Loucy (cell line): ENCODE measurements around the gene CCR1.

Source experiments
- H2AFZ ChIP-seq: fragments of 200-600 bp; sonication (generic); 2 replicates; pipeline ENCODE4 v1.6.0; 2016; ENCODE audit warnings: antibody characterized with exemption, mild to moderate bottlenecking, low read length, moderate library complexity
- H3F3A ChIP-seq: fragments of 200-600 bp; 2 replicates; pipeline ENCODE4 v1.6.0; 2016; ENCODE audit warnings: antibody characterized with exemption, low read depth, mild to moderate bottlenecking
- H3K27me3 ChIP-seq: fragments of 200-600 bp; sonication (generic); 2 replicates; pipeline ENCODE4 v1.6.1; 2014; ENCODE audit warnings: low read length, mild to moderate bottlenecking; ENCODE audit not compliant: insufficient read depth, poor library complexity, severe bottlenecking
- H3K36me3 ChIP-seq: fragments of 200-600 bp; sonication (generic); 2 replicates; pipeline ENCODE4 v1.6.1; 2016; ENCODE audit warnings: low read length; ENCODE audit not compliant: insufficient read depth
- H3K4me1 ChIP-seq: fragments of 200-600 bp; sonication (generic); 2 replicates; pipeline ENCODE4 v1.5.1; 2014; ENCODE audit warnings: low read length, mild to moderate bottlenecking; ENCODE audit not compliant: insufficient read depth, poor library complexity, severe bottlenecking
- H3K4me2 ChIP-seq: fragments of 200-600 bp; sonication (generic); 2 replicates; pipeline ENCODE4 v1.6.0; 2014; ENCODE audit warnings: antibody characterized with exemption, low read length, low read depth, mild to moderate bottlenecking; ENCODE audit not compliant: poor library complexity, severe bottlenecking
- H3K4me3 ChIP-seq: fragments of 200-600 bp; sonication (generic); 2 replicates; pipeline ENCODE4 v1.5.1; 2014; ENCODE audit warnings: low read length, mild to moderate bottlenecking, mixed read lengths; ENCODE audit not compliant: poor library complexity, severe bottlenecking
- H3K79me2 ChIP-seq: fragments of 200-600 bp; sonication (generic); 2 replicates; pipeline ENCODE4 v1.6.1; 2014; ENCODE audit warnings: low read length; ENCODE audit not compliant: insufficient read depth
- H3K9ac ChIP-seq: fragments of 200-600 bp; sonication (generic); 2 replicates; pipeline ENCODE4 v1.6.0; 2014; ENCODE audit warnings: mild to moderate bottlenecking, low read depth, low read length, moderate library complexity; ENCODE audit not compliant: poor library complexity, severe bottlenecking
- H3K9me2 ChIP-seq: fragments of 200-600 bp; sonication (generic); replicated peaks from 2 replicates; pipeline ENCODE4 v1.6.1; 2016; ENCODE audit warnings: low read depth, low read length, mixed read lengths
- H3K9me3 ChIP-seq: fragments of 200-600 bp; sonication (generic); 2 replicates; pipeline ENCODE4 v1.6.1; 2014; ENCODE audit warnings: mild to moderate bottlenecking, antibody characterized with exemption, low read length, low read depth; ENCODE audit not compliant: insufficient read depth
- H4K20me1 ChIP-seq: fragments of 200-600 bp; sonication (generic); 2 replicates; pipeline ENCODE4 v1.6.0; 2014; ENCODE audit warnings: antibody characterized with exemption, low read length, mild to moderate bottlenecking; ENCODE audit not compliant: insufficient read depth, poor library complexity, severe bottlenecking
- EZH2phosphoT487 ChIP-seq: fragments of 200-600 bp; IDR thresholded peaks from 2 replicates; pipeline ENCODE4 v1.6.1; 2018; ENCODE audit warnings: antibody characterized with exemption, mild to moderate bottlenecking, moderate library complexity, borderline replicate concordance
- TF ChIP-seq, protein P1 (sequence below): fragments of 200-600 bp; sonication (generic); conservative IDR thresholded peaks from 2 replicates; pipeline ENCODE4 v1.5.1; 2014; ENCODE audit warnings: mild to moderate bottlenecking, antibody characterized with exemption, low read length

CCR1 gene

DNA sequence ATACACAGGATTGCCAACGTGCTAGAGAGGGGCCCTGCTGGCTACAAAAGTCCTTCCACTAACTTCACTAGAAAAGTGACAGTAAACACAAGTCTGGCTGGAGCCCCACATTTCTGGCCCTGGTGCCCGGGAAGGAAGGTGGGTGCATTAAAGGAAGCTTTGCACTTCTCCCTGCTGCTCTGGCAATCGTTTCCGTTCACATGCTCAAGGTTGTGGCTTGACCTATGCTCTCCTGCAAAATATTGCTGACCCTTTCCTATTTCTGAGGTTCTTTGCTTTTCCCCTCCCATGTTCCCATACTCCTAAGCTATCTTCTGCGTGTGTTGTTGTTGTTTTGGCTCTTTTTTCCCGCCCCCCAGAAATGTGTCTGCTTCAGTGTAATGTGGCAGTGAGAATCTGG lies 25.1 kb upstream of the CCR1 start:
- Histone ChIP-seq H3K9ac (no peak overlapping the region), H3K9me2 (no peaks in the 10 kb centered on the region), H2AFZ (no peak overlapping the region), H3K9me3 (no peaks in the 10 kb centered on the region), H3K27me3 (no peaks in the 10 kb centered on the region), H3K79me2 (no peaks in the 10 kb centered on the region), H3K4me1 (peaks cover 7% of the 10 kb centered on the region), H3K36me3 (no peaks in the 10 kb centered on the region), H3F3A (no peaks in the 10 kb centered on the region), H3K4me3 (no peak overlapping the region), H3K4me2 (no peak overlapping the region), H4K20me1 (no peaks in the 10 kb centered on the region)
- TF ChIP-seq, protein P1, sequence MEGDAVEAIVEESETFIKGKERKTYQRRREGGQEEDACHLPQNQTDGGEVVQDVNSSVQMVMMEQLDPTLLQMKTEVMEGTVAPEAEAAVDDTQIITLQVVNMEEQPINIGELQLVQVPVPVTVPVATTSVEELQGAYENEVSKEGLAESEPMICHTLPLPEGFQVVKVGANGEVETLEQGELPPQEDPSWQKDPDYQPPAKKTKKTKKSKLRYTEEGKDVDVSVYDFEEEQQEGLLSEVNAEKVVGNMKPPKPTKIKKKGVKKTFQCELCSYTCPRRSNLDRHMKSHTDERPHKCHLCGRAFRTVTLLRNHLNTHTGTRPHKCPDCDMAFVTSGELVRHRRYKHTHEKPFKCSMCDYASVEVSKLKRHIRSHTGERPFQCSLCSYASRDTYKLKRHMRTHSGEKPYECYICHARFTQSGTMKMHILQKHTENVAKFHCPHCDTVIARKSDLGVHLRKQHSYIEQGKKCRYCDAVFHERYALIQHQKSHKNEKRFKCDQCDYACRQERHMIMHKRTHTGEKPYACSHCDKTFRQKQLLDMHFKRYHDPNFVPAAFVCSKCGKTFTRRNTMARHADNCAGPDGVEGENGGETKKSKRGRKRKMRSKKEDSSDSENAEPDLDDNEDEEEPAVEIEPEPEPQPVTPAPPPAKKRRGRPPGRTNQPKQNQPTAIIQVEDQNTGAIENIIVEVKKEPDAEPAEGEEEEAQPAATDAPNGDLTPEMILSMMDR = no peak

DNA sequence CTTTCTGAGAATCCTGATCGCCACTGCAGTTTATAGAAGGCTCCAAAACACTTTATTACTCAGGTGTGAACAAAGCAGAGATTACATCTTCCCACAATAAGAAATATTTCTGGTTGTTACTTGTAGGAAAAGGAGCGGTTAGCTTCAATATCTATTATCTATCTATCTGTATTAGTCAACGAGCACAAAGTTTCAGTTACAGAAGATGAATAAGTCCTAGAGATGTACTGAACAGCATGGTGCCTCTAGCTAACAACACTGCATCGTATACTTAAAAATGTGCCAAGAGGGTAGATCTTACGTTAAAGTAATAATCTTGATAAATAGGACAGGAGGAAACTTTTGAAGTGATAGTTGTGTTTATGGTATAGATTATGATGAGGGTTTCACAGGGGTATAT lies 23.2 kb upstream of the CCR1 start:
- Histone ChIP-seq H3K4me2 (no peak overlapping the region), H3K9me3 (0 out of 2 replicates have a peak, but pooled peaks cover 3% of the 10 kb centered on the region), H4K20me1 (no peaks in the 10 kb centered on the region), H2AFZ (no peak overlapping the region), H3K4me3 (no peak overlapping the region), H3K9ac (no peak overlapping the region), H3K36me3 (no peaks in the 10 kb centered on the region), H3K9me2 (no peaks in the 10 kb centered on the region), H3K4me1 (peaks cover 4% of the 10 kb centered on the region), H3K79me2 (no peaks in the 10 kb centered on the region), H3F3A (no peaks in the 10 kb centered on the region), H3K27me3 (no peaks in the 10 kb centered on the region)
- TF ChIP-seq EZH2phosphoT487 = no peak
- TF ChIP-seq, protein P1 = no peak

DNA sequence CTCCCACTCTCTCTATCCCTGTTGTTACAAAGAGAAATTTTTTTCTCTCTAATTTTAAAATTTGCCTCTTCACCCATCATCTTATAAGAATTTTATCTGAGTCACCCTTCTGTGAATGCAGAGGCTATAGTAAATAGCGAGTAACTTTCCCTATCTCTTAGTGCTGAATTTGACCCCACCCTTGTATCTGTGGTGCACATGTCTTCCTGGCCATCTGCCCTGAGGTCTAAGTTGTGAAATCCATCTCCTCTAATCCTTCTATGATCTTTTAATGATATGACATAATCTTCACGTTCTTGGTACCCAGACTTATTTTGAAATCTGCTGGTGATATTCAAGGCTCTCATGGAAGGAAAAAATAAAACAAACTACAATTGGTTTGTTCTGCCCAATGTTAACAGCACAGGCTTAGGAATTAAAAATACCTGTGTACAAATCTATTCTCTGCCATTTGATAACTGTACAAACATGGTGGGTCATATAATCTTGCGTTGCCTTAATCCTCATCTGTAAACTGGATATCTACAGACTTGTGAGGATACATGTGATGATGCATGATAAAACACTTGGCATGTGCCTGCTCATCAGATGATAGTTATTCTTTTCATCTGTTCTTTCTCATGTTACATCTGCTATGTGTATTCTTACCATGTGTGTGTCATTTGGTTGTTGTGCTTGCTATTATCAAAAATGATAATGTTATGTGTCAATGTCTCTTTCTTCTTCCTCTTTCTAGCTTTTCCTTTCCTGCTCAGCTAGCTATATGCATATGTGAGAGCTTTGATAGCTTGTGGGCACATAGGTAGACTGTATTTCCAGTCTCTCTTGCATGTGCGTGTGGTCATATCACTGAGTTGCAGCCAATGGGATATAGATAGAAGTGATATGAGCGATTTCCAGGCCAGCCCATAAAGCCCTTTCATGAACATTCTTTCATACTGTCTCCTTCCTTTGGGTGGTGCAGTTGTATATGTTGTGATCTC lies 20.4 kb upstream of the CCR1 start:
- Histone ChIP-seq H3K79me2 (no peaks in the 10 kb centered on the region), H3F3A (no peaks in the 10 kb centered on the region), H3K9me2 (no peaks in the 10 kb centered on the region), H3K4me2 (no peak overlapping the region), H3K9me3 (0 out of 2 replicates have a peak, but pooled peaks cover 3% of the 10 kb centered on the region), H3K27me3 (no peaks in the 10 kb centered on the region), H3K4me3 (no peak overlapping the region), H2AFZ (no peak overlapping the region), H3K36me3 (no peaks in the 10 kb centered on the region), H3K9ac (no peak overlapping the region), H4K20me1 (no peaks in the 10 kb centered on the region), H3K4me1 (no peaks in the 10 kb centered on the region)
- TF ChIP-seq, protein P1 = peak; percentile 35; the same call in 1 of the 2 replicates
- no peak for TF ChIP-seq EZH2phosphoT487
